M059J (cell line): ENCODE results near the gene SLC2A4RG. TPM values are rescaled to one million over a fixed set of nuclear protein-coding genes. Genes with fewer than 3 reads are reported as not detected.

Experiments used
- DNase-seq: peaks from one replicate; pipeline ENCODE4 v3.0.0-alpha.2; 2012; ENCODE audit warnings: low read depth
- total RNA-seq: library from RNA; depleted of rRNA; stranded (reverse); fragments of >200 nt; shearing (Covaris generic); gene quantifications from 2 replicates; pipeline ENCODE4 v1.2.3, GENCODE V29; 2014; rRNA removed

Gene SLC2A4RG, protein sequence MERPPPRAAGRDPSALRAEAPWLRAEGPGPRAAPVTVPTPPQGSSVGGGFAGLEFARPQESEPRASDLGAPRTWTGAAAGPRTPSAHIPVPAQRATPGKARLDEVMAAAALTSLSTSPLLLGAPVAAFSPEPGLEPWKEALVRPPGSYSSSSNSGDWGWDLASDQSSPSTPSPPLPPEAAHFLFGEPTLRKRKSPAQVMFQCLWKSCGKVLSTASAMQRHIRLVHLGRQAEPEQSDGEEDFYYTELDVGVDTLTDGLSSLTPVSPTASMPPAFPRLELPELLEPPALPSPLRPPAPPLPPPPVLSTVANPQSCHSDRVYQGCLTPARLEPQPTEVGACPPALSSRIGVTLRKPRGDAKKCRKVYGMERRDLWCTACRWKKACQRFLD
- 36.9 and 59.3 TPM in 2 replicates for total RNA-seq

DNA sequence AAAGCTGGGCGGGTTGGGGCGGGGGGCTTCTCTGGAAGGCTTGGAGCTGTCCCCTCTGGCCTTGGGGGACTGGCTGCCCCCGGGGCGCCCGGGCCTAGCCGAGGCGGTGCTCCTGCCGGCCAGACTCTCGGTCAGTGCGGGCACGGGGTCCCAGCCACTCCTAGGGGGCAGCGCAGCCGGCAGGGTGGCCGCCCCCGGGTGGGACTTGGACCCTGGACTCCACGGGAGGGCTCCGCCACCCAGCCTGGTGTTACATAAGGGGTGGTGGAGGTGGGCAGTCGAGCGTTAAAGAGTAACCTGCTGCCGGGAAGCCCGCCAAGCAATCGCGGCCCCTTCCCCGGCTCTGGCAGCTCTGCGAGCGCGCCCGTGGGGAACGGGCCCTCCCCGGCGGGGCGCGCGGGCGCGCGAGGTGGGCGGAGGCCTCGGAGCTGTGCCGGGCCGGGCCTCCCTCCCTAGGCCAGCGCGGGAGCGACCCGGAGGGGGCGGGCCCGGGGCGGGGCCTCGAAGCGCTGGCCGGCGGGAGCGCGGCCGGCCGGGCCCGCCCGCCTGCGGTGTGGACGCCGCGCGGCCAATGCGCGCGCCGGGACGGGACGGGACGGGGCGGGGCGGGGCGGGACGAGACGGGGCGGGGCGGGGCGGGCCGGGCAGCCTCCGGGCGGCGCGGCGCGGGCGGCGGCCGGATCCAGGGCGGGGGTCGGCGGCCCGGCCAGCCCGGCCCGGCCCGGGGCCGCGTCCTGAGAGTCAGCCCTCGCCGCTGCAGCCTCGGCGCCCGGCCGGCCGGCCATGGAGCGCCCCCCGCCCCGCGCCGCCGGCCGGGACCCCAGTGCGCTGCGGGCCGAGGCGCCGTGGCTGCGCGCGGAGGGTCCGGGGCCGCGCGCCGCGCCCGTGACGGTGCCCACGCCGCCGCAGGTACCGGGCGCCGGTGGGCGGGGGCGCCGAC, at the start of gene SLC2A4RG:
SLC2A4RG (plus strand) TSS at position 647 of the 940 bp plus-strand sequence; CDS start at position 784, 137 bp downstream.
- peak; percentile 75 for DNase-seq

DNA sequence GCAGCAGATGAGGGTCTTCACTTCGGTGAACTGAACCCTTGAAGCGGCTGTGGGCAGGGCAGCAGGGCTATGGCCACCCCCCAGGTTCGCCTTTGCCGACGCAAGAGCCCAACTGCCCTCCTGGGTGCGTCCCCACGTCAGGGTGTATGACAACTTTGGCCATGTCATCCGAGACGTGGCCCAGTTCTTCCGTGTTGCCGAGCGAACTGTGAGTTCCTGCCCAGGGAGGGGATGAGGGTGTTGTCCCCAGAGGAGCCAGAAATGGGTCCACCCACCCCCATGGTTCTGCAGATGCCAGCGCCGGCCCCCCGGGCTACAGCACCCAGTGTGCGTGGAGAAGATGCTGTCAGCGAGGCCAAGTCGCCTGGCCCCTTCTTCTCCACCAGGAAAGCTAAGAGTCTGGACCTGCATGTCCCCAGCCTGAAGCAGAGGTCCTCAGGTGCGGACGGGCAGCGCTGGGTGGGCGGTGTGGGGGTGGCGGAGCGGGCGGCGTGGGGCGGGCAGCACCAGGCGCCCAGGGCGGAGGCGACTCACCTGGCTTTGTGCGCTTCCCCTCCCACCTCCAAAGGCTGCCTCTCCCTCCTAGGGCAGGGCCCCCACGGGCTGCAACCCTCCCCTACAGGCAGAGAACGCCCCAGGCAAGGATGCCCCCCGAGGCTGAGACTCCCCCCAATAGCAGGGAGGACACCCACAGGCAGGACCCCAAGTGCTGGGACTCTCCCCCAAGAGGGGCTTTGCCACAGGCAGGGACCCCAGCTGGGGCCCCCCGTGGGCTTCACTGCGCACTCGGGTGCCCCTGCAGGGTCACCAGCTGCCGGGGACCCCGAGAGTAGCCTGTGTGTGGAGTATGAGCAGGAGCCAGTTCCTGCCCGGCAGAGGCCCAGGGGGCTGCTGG, 49.3 kb upstream of the SLC2A4RG start:
- peak; percentile 9 for DNase-seq

DNA sequence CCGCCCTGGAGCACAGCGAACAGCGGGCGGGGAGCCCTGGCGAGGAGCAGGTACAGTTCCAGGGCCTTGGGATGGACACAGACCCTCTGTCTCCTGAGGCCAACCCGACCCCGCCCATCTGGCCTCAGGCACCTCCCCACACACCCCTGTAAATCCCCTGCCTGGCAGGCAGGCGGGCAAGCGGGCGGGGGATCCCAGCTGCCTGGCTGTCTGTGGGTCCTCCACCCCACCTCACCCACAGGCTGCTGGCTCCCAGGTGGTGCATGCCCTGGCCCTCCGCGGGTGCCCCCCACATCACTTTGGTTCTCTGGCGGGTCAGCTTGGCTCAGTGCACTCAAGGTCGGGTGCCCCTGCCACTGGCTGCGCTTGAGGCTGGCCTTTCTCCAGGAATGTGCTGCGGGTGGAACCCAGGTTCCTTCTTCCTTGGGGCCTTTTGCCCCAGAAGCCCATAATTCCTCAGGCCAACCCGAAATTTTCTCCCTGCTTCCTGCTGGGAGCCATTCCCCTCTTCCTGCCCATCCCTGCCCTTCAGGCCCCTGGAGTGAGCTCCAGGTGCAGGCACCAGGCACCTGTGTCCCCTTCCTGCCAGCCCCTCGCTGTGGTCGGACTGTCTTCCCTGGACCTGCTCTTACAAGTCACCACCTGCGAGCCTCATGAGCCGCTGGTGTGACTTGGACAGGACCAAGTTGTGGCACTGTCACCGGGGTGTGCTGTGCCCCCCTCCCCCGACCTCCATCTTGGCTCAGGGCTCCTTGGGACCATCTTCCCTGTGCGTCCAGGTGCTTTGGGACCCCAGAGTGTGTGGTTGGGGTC, 48.5 kb upstream of the SLC2A4RG start:
- DNase-seq, result peak; percentile 41

DNA sequence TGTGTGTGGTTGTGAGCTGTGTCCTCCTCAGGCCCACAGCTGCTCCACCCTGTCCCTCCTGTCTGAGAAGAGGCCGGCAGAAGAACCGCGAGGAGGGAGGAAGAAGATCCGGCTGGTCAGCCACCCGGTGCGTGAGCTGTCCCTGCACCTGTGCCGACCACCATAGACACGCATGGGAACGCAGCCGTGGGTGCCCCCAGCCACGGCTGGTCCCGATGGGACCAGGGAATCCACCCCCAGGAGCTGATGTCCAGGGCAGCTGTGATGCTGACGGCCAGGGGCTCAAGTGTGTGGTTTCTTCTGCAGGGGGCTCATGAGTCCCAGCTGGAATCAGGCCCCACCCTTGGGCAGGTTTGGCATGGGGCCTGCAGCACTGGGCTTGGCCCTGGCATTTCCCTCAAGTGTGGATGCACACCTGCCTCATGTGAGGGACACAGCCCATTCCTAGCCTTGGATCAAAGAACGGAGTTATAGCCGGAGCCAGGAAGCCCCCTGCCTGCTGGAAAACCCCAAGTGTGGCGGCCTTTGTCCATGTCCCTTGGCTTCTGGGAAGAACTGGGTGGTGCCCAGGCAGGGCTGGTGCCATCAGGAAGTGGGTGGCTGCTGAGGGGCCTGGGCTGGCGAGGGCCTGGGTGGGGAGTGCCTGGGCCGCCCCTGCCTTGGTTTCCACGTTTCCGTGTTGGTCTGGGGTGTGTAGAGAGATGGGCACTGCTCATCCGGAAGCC, 47.7 kb upstream of the SLC2A4RG start:
- DNase-seq, result peak; percentile 18

DNA sequence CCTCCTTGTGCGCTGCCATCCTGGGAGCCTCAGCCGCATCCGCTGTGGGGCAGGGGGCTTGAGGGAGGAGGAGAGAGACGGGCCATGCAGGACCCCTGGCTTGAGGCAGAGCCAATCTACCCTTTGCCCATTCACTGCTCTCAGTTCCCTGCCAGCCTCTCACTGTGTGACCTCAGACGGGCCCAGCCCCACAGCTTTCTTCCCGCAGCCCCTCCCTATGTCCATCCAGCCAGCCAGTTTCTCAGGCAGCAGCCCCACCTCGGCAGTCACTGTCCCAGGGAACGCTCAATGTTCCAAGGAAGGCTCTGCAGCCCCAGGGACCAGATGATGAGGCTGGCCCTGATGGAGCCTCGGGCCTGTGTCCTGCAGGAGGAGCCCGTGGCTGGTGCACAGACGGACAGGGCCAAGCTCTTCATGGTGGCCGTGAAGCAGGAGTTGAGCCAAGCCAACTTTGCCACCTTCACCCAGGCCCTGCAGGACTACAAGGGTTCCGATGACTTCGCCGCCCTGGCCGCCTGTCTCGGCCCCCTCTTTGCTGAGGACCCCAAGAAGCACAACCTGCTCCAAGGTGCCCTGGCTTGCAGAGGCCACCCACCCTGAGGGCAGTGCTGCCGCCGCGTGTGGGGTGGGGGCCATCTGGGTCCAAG, 47.0 kb upstream of the SLC2A4RG start:
- peak; percentile 77 for DNase-seq

DNA sequence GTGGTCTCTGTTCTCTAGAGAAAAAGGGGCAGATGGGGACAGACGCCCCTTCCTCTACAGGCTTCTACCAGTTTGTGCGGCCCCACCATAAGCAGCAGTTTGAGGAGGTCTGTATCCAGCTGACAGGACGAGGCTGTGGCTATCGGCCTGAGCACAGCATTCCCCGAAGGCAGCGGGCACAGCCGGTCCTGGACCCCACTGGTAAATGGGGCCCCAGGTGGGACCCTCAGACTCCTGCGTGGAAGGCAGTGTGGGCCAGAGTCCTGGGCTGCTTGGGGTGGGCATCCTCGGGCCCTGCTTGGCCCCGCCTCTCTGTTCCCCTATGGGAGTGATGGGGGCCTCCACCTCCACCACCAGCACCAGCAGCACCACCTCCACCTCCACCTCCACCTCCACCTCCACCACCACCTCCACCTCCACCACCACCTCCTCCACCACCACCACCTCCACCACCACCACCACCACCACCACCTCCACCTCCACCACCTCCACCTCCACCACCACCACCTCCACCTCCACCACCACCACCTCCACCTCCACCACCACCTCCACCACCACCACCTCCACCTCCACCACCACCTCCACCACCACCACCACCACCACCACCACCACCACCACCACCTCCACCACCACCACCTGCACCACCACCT, 46.4 kb upstream of the SLC2A4RG start:
- peak; percentile 3 for DNase-seq

DNA sequence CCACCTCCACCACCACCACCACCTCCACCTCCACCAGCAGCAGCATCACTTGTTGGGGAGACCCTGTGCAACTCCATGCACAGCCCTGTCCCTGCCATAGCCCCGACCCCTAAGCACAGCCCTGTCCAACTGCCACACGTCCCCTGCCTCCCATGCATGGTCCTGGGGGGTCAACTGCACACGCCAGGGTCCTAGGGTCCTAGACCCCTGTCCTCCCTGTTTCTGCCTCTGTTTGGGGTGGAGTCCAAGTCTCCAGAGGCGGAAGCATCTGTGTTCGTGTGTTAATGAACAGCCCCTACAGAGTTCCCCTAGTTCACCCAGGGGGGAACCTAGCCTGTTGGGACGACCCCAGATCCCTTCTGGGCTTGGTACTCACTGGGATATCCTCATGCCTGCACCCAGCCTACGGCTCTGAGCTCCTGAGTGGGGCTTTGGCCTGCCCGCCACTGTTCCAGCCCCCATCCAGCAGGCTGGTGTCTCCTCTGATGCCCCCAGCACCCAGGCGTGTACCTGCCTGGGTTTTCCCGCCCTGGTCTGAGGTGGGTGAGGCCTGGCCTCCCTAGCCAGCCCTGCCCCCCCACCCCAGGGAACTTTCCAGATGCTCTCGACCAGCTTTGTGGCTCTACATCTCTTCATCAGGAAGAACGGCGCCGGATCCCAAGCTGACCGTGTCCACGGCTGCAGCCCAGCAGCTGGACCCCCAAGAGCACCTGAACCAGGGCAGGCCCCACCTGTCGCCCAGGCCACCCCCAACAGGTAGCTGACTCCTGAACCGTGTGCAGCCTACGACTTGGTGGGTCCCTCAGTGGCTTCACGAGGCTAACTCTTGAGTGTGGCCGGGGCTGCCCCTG, 45.6 kb upstream of the SLC2A4RG start:
- no peak for DNase-seq

DNA sequence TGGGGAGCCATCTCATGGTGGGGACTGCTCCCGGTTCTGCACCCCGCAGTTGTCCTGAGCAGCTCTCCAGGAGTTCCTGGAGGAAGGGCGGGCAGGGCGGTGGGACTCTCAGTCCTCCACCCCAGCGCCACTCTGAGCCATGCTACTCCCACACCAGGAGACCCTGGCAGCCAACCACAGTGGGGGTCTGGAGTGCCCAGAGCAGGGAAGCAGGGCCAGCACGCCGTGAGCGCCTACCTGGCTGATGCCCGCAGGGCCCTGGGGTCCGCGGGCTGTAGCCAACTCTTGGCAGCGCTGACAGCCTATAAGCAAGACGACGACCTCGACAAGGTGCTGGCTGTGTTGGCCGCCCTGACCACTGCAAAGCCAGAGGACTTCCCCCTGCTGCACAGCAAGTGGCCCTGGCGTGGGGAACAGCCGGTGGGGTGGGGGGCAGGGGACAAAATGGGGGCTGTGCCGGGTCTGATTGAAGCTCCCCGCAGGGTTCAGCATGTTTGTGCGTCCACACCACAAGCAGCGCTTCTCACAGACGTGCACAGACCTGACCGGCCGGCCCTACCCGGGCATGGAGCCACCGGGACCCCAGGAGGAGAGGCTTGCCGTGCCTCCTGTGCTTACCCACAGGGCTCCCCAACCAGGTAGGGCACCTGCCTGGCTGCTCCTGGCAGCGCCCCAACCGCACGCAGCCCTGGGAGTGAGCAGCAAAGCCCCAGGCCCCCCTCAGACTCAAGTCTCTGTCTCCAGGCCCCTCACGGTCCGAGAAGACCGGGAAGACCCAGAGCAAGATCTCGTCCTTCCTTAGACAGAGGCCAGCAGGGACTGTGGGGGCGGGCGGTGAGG, 44.8 kb upstream of the SLC2A4RG start:
- DNase-seq, result no peak

DNA sequence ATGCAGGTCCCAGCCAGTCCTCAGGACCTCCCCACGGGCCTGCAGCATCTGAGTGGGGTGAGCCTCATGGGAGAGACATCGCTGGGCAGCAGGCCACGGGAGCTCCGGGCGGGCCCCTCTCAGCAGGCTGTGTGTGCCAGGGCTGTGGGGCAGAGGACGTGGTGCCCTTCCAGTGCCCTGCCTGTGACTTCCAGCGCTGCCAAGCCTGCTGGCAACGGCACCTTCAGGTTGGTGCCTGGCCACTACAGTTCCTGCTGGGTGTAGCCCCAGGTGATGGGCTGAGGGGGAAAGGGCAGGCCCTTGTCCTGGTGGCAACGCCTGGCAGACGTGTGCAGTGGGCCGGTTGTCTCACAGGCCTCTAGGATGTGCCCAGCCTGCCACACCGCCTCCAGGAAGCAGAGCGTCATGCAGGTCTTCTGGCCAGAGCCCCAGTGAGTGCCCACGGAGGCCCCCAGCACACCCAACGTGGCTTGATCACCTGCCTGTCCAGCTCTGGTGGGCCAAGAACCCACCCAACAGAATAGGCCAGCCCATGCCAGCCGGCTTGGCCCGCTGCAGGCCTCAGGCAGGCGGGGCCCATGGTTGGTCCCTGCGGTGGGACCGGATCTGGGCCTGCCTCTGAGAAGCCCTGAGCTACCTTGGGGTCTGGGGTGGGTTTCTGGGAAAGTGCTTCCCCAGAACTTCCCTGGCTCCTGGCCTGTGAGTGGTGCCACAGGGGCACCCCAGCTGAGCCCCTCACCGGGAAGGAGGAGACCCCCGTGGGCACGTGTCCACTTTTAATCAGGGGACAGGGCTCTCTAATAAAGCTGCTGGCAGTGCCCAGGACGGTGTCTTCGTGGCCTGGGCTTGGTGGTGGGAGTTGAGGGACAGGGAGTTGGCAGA, 43.9 kb upstream of the SLC2A4RG start:
- DNase-seq, result peak; percentile 7

DNA sequence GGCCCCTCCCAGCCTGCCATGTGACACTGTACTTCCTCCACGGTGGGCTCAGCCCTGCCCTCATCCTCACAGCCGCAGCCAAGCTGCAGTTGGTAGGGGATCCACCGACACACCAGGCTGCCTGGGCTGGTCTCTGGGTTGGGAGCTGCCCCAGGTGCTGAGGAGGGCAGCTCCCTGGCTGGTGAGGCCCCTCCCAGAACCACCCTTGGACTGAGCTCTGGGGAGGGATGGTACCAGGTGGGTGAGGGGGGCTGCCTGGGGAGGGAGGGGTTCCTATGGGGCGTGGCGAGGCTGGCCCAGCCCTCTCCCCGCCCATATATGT, 43.3 kb upstream of the SLC2A4RG start:
- peak; percentile 24 for DNase-seq

DNA sequence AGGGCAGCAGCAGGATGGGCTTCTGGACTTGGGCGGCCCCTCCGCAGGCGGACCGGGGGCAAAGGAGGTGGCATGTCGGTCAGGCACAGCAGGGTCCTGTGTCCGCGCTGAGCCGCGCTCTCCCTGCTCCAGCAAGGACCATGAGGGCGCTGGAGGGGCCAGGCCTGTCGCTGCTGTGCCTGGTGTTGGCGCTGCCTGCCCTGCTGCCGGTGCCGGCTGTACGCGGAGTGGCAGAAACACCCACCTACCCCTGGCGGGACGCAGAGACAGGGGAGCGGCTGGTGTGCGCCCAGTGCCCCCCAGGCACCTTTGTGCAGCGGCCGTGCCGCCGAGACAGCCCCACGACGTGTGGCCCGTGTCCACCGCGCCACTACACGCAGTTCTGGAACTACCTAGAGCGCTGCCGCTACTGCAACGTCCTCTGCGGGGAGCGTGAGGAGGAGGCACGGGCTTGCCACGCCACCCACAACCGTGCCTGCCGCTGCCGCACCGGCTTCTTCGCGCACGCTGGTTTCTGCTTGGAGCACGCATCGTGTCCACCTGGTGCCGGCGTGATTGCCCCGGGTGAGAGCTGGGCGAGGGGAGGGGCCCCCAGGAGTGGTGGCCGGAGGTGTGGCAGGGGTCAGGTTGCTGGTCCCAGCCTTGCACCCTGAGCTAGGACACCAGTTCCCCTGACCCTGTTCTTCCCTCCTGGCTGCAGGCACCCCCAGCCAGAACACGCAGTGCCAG, 42.8 kb upstream of the SLC2A4RG start, which contains the start of gene TNFRSF6B:
TNFRSF6B (plus strand) TSS at position 25 of the 729 bp plus-strand sequence; CDS start at position 141, 116 bp downstream.
- no peak for DNase-seq

DNA sequence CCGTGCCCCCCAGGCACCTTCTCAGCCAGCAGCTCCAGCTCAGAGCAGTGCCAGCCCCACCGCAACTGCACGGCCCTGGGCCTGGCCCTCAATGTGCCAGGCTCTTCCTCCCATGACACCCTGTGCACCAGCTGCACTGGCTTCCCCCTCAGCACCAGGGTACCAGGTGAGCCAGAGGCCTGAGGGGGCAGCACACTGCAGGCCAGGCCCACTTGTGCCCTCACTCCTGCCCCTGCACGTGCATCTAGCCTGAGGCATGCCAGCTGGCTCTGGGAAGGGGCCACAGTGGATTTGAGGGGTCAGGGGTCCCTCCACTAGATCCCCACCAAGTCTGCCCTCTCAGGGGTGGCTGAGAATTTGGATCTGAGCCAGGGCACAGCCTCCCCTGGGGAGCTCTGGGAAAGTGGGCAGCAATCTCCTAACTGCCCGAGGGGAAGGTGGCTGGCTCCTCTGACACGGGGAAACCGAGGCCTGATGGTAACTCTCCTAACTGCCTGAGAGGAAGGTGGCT, 42.2 kb upstream of the SLC2A4RG start:
- DNase-seq, result no peak

DNA sequence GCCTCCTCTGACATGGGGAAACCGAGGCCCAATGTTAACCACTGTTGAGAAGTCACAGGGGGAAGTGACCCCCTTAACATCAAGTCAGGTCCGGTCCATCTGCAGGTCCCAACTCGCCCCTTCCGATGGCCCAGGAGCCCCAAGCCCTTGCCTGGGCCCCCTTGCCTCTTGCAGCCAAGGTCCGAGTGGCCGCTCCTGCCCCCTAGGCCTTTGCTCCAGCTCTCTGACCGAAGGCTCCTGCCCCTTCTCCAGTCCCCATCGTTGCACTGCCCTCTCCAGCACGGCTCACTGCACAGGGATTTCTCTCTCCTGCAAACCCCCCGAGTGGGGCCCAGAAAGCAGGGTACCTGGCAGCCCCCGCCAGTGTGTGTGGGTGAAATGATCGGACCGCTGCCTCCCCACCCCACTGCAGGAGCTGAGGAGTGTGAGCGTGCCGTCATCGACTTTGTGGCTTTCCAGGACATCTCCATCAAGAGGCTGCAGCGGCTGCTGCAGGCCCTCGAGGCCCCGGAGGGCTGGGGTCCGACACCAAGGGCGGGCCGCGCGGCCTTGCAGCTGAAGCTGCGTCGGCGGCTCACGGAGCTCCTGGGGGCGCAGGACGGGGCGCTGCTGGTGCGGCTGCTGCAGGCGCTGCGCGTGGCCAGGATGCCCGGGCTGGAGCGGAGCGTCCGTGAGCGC, 41.6 kb upstream of the SLC2A4RG start:
- DNase-seq, result no peak

DNA sequence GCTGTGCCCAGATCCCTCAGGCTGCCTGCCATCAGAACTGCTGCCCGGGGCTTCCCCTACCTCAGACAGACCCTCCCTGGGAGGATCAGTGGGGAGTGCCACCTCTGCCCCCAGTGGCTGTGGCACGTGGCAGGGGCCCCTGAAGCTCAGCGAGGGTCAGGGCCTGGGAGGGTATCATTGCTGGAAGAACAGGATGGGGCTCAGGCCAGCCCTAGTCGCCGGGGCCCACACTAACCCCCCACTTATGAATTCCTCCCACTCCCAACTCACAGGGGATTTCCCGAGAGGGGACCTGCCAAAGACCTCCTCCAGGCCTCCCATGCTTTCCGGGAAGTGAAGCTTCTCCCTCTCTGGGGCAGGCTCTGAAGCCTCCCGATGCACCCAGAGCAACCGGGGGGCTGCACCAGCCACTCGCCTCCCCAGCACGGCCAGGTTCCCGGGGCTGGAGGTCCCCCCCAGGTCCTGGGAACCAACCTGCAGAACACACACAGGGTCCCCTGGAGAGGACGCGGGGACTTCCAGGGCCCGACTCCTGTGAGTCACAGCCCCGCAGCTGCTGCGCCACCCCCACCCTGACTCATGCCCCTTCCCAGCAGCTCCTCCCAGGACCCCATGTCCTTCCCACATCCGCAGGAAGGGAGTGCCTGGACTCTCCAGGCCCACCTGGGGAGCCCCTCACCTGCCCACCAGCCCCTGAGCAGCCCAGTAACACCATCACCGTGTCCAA, 40.7 kb upstream of the SLC2A4RG start:
- peak; percentile 95 for DNase-seq
